ENCODE results near the gene SORCS2.

- no peak for TF ChIP-seq CTCF (IDR thresholded peaks at IDR 0.05)
- TF ChIP-seq POLR2A (IDR thresholded peaks at IDR 0.05), result no peak
- no peak for TF ChIP-seq POLR2AphosphoS5 (IDR thresholded peaks at IDR 0.05)
Measured at GRCh38 chr4:7414736-7415510, 222.6 kb downstream of the SORCS2 start.
